HepG2 (cell line): Measurements from ENCODE around the gene PARP15. TPM values are rescaled to one million over a fixed set of nuclear protein-coding genes. Genes with fewer than 3 reads are reported as not detected.

ENCODE experiments used
- ATAC-seq: fragments of 200-7000 bp; cut with Tn5 transposase; 3 replicates; pipeline ENCODE4 v1.9.1; 2020; ENCODE audit warnings: mild to moderate bottlenecking, moderate library complexity
- BruUV-seq: library from RNA; stranded (reverse); fragments of 400-500 nt; replicated peaks from 2 replicates; lab custom pipeline; 2021; lab: Mats Ljungman, UMichigan
- CTCF ChIA-PET: fragments of 300-600 bp; formaldehyde crosslinking; extraction: SDS; loops from one replicate; lab custom pipeline; 2021; ENCODE audit warnings: low total read pairs, inconsistent platforms, low intra/inter-chr PET ratio; lab: Yijun Ruan, JAX
- POLR2A ChIA-PET: fragments of 350-600 bp; sonication (Branson Sonifier 250); formaldehyde crosslinking; loops from one replicate; lab custom pipeline; 2020; ENCODE audit warnings: antibody characterized with exemption, inconsistent platforms; lab: Yijun Ruan, JAX
- DNase-seq: peaks from one replicate; pipeline ENCODE4 v3.0.0-alpha.2; 2015; ENCODE audit warnings: low spot score
- FAIRE-seq: peaks from 3 replicates; lab custom pipeline; 2011; peaks lifted over from hg19 to GRCh38; lab: Jason Lieb, UNC
- H2AFZ ChIP-seq: one replicate; pipeline ENCODE4 v1.6.1; 2011; ENCODE audit warnings: low read length, inconsistent platforms
- H3K27ac ChIP-seq: fragments of 300-600 bp; 3 replicates; pipeline ENCODE4 v1.8.0; 2011; ENCODE audit warnings: mixed run types, mild to moderate bottlenecking, mixed read lengths, low read length, inconsistent platforms; ENCODE audit not compliant: insufficient read depth; ENCODE audit errors: extremely low read length
- H3K27me3 ChIP-seq, 2 experiments: fragments of 200-600 bp in 1 of 2; 2 replicates in 1 of 2; 3 replicates in 1 of 2; pipeline versions ENCODE4 v1.6.0 to v1.8.0; 2011; ENCODE audit warnings: low read length in 2 of 2, mild to moderate bottlenecking in 2 of 2, moderate library complexity in 2 of 2, inconsistent platforms in 1 of 2; ENCODE audit not compliant: insufficient read depth in 2 of 2, control insufficient read depth in 1 of 2
- H3K36me3 ChIP-seq, 2 experiments: fragments of 200-600 bp in 1 of 2; replicated peaks in 1 of 2; 2 replicates in 1 of 2; 3 replicates in 1 of 2; pipeline versions ENCODE4 v1.5.1 to v1.8.0; 2011; ENCODE audit warnings: low read length in 2 of 2, inconsistent platforms in 1 of 2; ENCODE audit not compliant: insufficient read depth in 2 of 2, control insufficient read depth in 1 of 2
- H3K4me1 ChIP-seq: 2 replicates; pipeline ENCODE4 v1.5.1; 2012; ENCODE audit warnings: low read length, inconsistent platforms; ENCODE audit not compliant: insufficient read depth
- H3K4me2 ChIP-seq: 2 replicates; pipeline ENCODE4 v1.6.0; 2011; ENCODE audit warnings: low read depth, low read length, inconsistent platforms
- H3K4me3 ChIP-seq, 3 experiments: fragments of 200-600 bp in 1 of 3; sonication (generic), shearing (Covaris generic) in 1 of 3; replicated peaks in 1 of 3; 2 replicates each; pipeline ENCODE4 v1.5.1; 2011 to 2016; ENCODE audit warnings: low read length in 3 of 3, inconsistent platforms in 2 of 3, low read depth in 2 of 3, mild to moderate bottlenecking in 2 of 3, control low read depth in 1 of 3, mixed read lengths in 1 of 3; ENCODE audit not compliant: insufficient read depth in 1 of 3
- H3K79me2 ChIP-seq: one replicate; pipeline ENCODE4 v1.6.1; 2011; ENCODE audit warnings: low read length, inconsistent platforms; ENCODE audit not compliant: insufficient read depth
- H3K9ac ChIP-seq: 2 replicates; pipeline ENCODE4 v1.6.0; 2011; ENCODE audit warnings: mild to moderate bottlenecking, low read depth, low read length, inconsistent platforms; ENCODE audit not compliant: insufficient read depth
- H3K9me3 ChIP-seq: 2 replicates; pipeline ENCODE4 v1.5.1; 2012; ENCODE audit warnings: mild to moderate bottlenecking, low read length
- H4K20me1 ChIP-seq: 2 replicates; pipeline ENCODE4 v1.6.0; 2011; ENCODE audit warnings: inconsistent platforms, mild to moderate bottlenecking, low read length, moderate library complexity; ENCODE audit not compliant: insufficient read depth
- CREB1 ChIP-seq, 2 experiments: fragments of 450-650 bp in 1 of 2; IDR thresholded peaks; 2 replicates each; pipeline ENCODE4 v1.6.1; 2016 to 2017; ENCODE audit warnings: control low read depth in 1 of 2, mild to moderate bottlenecking in 1 of 2, missing compliant biosample characterization in 1 of 2, missing genetic modification characterization in 1 of 2
- MAFK ChIP-seq, 2 experiments: IDR thresholded peaks in 1 of 2; conservative IDR thresholded peaks in 1 of 2; 2 replicates each; pipeline ENCODE4 v1.6.1; 2011; ENCODE audit warnings: improper control_type of control experiment in 2 of 2, low read length in 2 of 2
- RERE ChIP-seq: IDR thresholded peaks from 2 replicates; pipeline ENCODE4 v1.6.1; 2016; ENCODE audit warnings: low read depth, missing genetic modification reagents, missing compliant biosample characterization
- RXRB ChIP-seq: IDR thresholded peaks from 2 replicates; pipeline ENCODE4 v1.6.1; 2016; ENCODE audit warnings: borderline replicate concordance, missing genetic modification reagents, missing compliant biosample characterization
- SMC3 ChIP-seq: IDR thresholded peaks from 2 replicates; pipeline ENCODE4 v1.6.1; 2011; ENCODE audit warnings: low read length, improper control_type of control experiment
- ZNF800 ChIP-seq: sonication (generic); formaldehyde crosslinking; IDR thresholded peaks from 2 replicates; pipeline ENCODE4 v1.4.0; 2020; ENCODE audit warnings: missing genetic modification reagents
- WGBS: methylation state at CpG from one replicate; pipeline ENCODE4 v1.1.6; 2017; ENCODE audit warnings: low lambda C conversion rate; 5-methylcytosine and 5-hydroxymethylcytosine counted together
- in situ Hi-C: cut with HindIII; loops from 2 replicates; pipeline ENCODE4 v1.10.0; 2017; ENCODE audit warnings: low pct_unique_long_range_greater_than_20kb; ENCODE audit not compliant: extremely low pct_ligation_motif_present
- intact Hi-C: fragments of 100-400 bp; cut with micrococcal nuclease; formaldehyde crosslinking; loops from one replicate; pipeline ENCODE4 v1.10.0; 2022; ENCODE audit not compliant: unreplicated experiment
- polyA plus RNA-seq, 8 experiments: library from polyadenylated mRNA; depleted of rRNA in 3 of 8; stranded (reverse) in 7 of 8; unstranded in 1 of 8; fragments of >200 nt; fragmentation: Illumina TruSeq in 4 of 8; extraction: Trizol in 4 of 8; gene quantifications; 2 replicates each; pipeline versions ENCODE4 v1.2.1 to v1.2.3, GENCODE V29; 2011 to 2016; ENCODE audit warnings: low read depth in 4 of 8, missing spikeins in 1 of 8, mixed read lengths in 1 of 8; ENCODE audit not compliant: insufficient read depth in 1 of 8
- total RNA-seq, 5 experiments: library from RNA; depleted of rRNA; stranded (reverse); fragments of >200 nt; fragmentation: Illumina TruSeq; extraction: Trizol; gene quantifications; 2 replicates each; pipeline ENCODE4 v1.2.3, GENCODE V29; 2016; ENCODE audit warnings: low read depth in 1 of 5

Gene PARP15
- total and polyA plus RNA-seq, 2 of the 13 experiments (the other 11 are each of a cell fraction or from before 2014, with no cell fraction given) = 0.02 TPM; not detected in 1

DNA sequence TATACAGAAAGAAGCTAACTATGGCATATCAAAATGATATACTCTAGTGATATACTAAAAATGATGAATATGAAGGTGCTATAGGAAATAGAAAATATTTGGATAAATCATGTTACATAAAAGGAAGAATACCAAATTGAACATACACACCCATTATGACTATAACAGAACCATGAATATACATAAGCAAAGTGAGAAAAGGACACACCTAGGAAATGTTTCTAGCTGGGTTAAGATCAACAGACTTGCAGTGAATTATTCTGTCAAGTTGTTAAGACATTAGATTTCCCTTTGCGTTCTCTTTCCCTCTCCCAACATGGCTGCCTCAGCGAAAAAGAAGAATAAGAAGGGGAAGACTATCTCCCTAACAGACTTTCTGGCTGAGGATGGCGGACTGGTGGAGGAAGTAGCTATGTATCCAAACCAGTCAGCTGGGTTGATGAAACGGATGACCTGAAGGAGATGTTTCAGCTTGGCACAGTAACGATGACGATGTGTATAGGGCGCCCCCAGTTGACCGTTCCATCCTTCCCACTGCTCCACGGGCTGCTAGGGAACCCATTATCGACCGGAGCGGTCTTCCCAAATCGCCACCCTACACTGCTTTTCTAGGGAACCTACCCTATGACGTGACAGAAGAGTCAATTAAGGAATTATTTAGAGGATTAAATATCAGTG is 83.0 kb downstream of the PARP15 start (continued):
- TF ChIP-seq ZNF800 (CRISPR knock-in tag) (no peak), CREB1 (IDR thresholded peaks at IDR 0.05) (peak; percentile 52; the same call in 1 of the 2 replicates), CREB1 (CRISPR knock-in tag; IDR thresholded peaks at IDR 0.05) (no peak), SMC3 (peak; percentile 51; the same call in 1 of the 2 replicates), RXRB (CRISPR knock-in tag) (peak; percentile 16; the same call in 1 of the 2 replicates)
- TF ChIP-seq, all 625 proteins: peak for 7

DNA sequence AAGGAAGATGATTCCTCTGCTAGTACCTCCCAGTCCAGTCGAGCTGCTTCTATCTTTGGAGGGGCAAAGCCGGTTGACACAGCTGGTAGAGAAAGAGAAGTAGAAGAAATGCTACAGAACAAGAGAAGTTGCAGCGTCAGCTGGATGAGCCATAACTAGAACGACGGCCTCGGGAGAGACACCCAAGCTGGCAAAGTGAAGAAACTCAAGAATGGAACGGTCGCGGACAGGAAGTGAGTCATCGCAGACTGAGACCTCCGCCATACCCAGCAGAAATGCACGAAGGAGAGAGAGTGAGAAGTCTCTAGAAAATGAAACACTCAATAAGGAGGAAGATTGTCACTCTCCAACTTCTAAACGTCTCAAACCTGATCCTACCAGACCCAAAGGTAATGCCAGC is 84.2 kb downstream of the PARP15 start:
- ChIA-PET CTCF (no interaction called here), POLR2A (no interaction called here)
- no TSS peak for BruUV-seq
- H4K20me1 ChIP-seq = no peaks in the 10 kb centered on the region
- H3K9ac ChIP-seq = no peak overlapping the region
- H3K79me2 ChIP-seq = no peaks in the 10 kb centered on the region
- no peak for DNase-seq
- no peak for ATAC-seq
- no peaks in the 10 kb centered on the region for H3K4me1 ChIP-seq
- 66% methylated on average over 13 of the region's 13 CpGs for WGBS
- H3K9me3 ChIP-seq = no peaks in the 10 kb centered on the region
- H3K36me3 ChIP-seq = no peaks in the 10 kb centered on the region
- FAIRE-seq = no peak
- TF ChIP-seq RERE (CRISPR knock-in tag) = no peak
- TF ChIP-seq MAFK (conservative IDR thresholded peaks at IDR 0.05 in 1 of 2, IDR thresholded peaks at IDR 0.05 in 1 of 2; ENCODE audit: low read length in 2 of 2) = peak in 1 of 2 experiments; percentile 21; a peak in 1 of 4 replicates
- H3K27ac ChIP-seq = no peak overlapping the region
- H3K27me3 ChIP-seq = peaks cover 0 to 21% of the 10 kb centered on the region in 2 experiments; a peak in 2 of 5 replicates
- no peak overlapping the region for H3K4me2 ChIP-seq
- in situ Hi-C loops = no loop called here
- no peak overlapping the region for H3K4me3 ChIP-seq
- no peak overlapping the region for H2AFZ ChIP-seq
- intact Hi-C loops = loop anchor here (2.0 kb wide), 1 partner anchor 269 kb away; no protein-coding TSS in a partner anchor
